Uterus (tissue), 4 donors: ENCODE measurements around the gene NCBP3. TPM values are rescaled to one million over a fixed set of nuclear protein-coding genes. Genes with fewer than 3 reads are reported as not detected.
"Not testable (repeated sequence)": the region's sequence is repeated elsewhere in the genome, so short reads cannot be mapped to it uniquely, and the experiment has no call there.

Source experiments
- DNase-seq, 2 donors: peaks; one replicate each; pipeline ENCODE4 v3.0.0-alpha.2; 2019 to 2020
- H3K27ac ChIP-seq, 2 donors: fragments of 200-600 bp; sonication (generic); 1 replicate in 1 of 2; 2 replicates in 1 of 2; pipeline ENCODE4 v1.5.1; 2016 to 2018
- H3K27me3 ChIP-seq, 2 donors: fragments of 200-600 bp; sonication (generic); one replicate each; pipeline ENCODE4 v1.5.1; 2018 to 2019; ENCODE audit warnings: control low read depth in 1 of 2
- H3K36me3 ChIP-seq, 2 donors: fragments of 200-600 bp; sonication (generic); one replicate each; pipeline ENCODE4 v1.5.1; 2019; ENCODE audit warnings: control low read depth in 1 of 2
- H3K4me1 ChIP-seq, 2 donors: fragments of 200-600 bp; sonication (generic); one replicate each; pipeline ENCODE4 v1.5.1; 2018 to 2019; ENCODE audit warnings: control low read depth in 1 of 2
- H3K4me3 ChIP-seq, 2 donors: fragments of 200-600 bp; sonication (generic); 1 replicate in 1 of 2; 2 replicates in 1 of 2; pipeline ENCODE4 v1.5.1; 2018 to 2019; ENCODE audit warnings: mild to moderate bottlenecking in 1 of 2
- H3K9me3 ChIP-seq, 2 donors: fragments of 200-600 bp; sonication (generic); one replicate each; pipeline ENCODE4 v1.5.1; 2019; ENCODE audit warnings: control low read depth in 1 of 2
- CTCF ChIP-seq, 4 experiments: fragments of 200-600 bp in 2 of 4; fragments of 450-650 bp in 2 of 4; sonication (generic) in 2 of 4; IDR thresholded peaks; one replicate each; pipeline ENCODE4 v1.5.1; 2016 to 2019; ENCODE audit warnings: antibody characterized with exemption in 4 of 4, mild to moderate bottlenecking in 2 of 4, moderate library complexity in 1 of 4
- POLR2A ChIP-seq, 2 donors: fragments of 450-650 bp; IDR thresholded peaks; one replicate each; pipeline ENCODE4 v1.6.1; 2016; ENCODE audit warnings: antibody characterized with exemption in 2 of 2, mild to moderate bottlenecking in 1 of 2, moderate library complexity in 1 of 2
- intact Hi-C: fragments of 100-400 bp; cut with DNase I; formaldehyde crosslinking; loops from one replicate; pipeline ENCODE4 v1.15.1; 2023; ENCODE audit warnings: low total_unique reads
- total RNA-seq, 4 donors: library from RNA; depleted of rRNA in 3 of 4; stranded (reverse); fragments of >200 nt in 3 of 4; gene quantifications; one replicate each; pipeline versions ENCODE4 v1.1.0 to v1.2.4, GENCODE V29; 2014 to 2023
- donor health status: DM: yes; HTN: yes; CAD: no.

NCBP3 gene
- total RNA-seq, 4 donors from 2014 or later: 16.5 to 46.7 (median 30.1) TPM

GRCh38 chr17:3788200-3788599 lies 57.8 kb downstream of the NCBP3 start:
- H3K4me1 ChIP-seq: no peaks in the 10 kb centered on the region
- no peak for TF ChIP-seq POLR2A (IDR thresholded peaks at IDR 0.05)
- TF ChIP-seq CTCF (IDR thresholded peaks at IDR 0.05): no peak
- no peak overlapping the region for H3K4me3 ChIP-seq
- H3K27ac ChIP-seq: no peak overlapping the region
- H3K9me3 ChIP-seq: no peaks in the 10 kb centered on the region
- no peaks in the 10 kb centered on the region for H3K27me3 ChIP-seq
- intact Hi-C loops: no loop called here
- DNase-seq: no peak
- no peaks in the 10 kb centered on the region for H3K36me3 ChIP-seq

- H3K9me3 ChIP-seq, DNase-seq, H3K27ac ChIP-seq, H3K4me3 ChIP-seq, intact Hi-C loops, H3K36me3 ChIP-seq, H3K27me3 ChIP-seq, H3K4me1 ChIP-seq: not testable (repeated sequence)
These were observed 60.7 kb downstream of the NCBP3 start for GRCh38 chr17:3785323-3785722.

- DNase-seq: no peak
- H3K27ac ChIP-seq: no peak overlapping the region
- H3K36me3 ChIP-seq: no peaks in the 10 kb centered on the region
- H3K4me3 ChIP-seq: no peak overlapping the region
- no peak for TF ChIP-seq CTCF (IDR thresholded peaks at IDR 0.05)
- no peak for TF ChIP-seq POLR2A (IDR thresholded peaks at IDR 0.05)
- no peaks in the 10 kb centered on the region for H3K27me3 ChIP-seq
- H3K9me3 ChIP-seq: no peaks in the 10 kb centered on the region
- intact Hi-C loops: no loop called here
- no peaks in the 10 kb centered on the region for H3K4me1 ChIP-seq
These were observed 63.3 kb downstream of the NCBP3 start for GRCh38 chr17:3782751-3783150.

GRCh38 chr17:3780986-3781385 lies 65.1 kb downstream of the NCBP3 start:
- Histone ChIP-seq H3K4me3 (no peak overlapping the region), H3K9me3 (no peaks in the 10 kb centered on the region), H3K27ac (no peak overlapping the region), H3K36me3 (no peaks in the 10 kb centered on the region), H3K4me1 (no peaks in the 10 kb centered on the region), H3K27me3 (no peaks in the 10 kb centered on the region)
- no peak for TF ChIP-seq CTCF (IDR thresholded peaks at IDR 0.05)
- TF ChIP-seq POLR2A (IDR thresholded peaks at IDR 0.05): no peak
- intact Hi-C loops: no loop called here
- no peak for DNase-seq

GRCh38 chr17:3777366-3778120 lies 68.5 kb downstream of the NCBP3 start:
- no peak overlapping the region for H3K27ac ChIP-seq
- TF ChIP-seq POLR2A (IDR thresholded peaks at IDR 0.05) (no peak), CTCF (IDR thresholded peaks at IDR 0.05) (no peak)
- no peaks in the 10 kb centered on the region for H3K36me3 ChIP-seq
- no peaks in the 10 kb centered on the region for H3K9me3 ChIP-seq
- no peaks in the 10 kb centered on the region for H3K4me1 ChIP-seq
- H3K27me3 ChIP-seq: no peaks in the 10 kb centered on the region
- intact Hi-C loops: no loop called here
- no peak for DNase-seq
- no peak overlapping the region for H3K4me3 ChIP-seq
